ENCODE results near the gene KANK3. TPM values are rescaled to one million over a fixed set of nuclear protein-coding genes. Genes with fewer than 3 reads are reported as not detected.
A peak's percentile ranks its signal among the peaks of the same experiment; 100 is the strongest.

KANK3 gene
- total RNA-seq, 1 donor: not detected

DNA sequence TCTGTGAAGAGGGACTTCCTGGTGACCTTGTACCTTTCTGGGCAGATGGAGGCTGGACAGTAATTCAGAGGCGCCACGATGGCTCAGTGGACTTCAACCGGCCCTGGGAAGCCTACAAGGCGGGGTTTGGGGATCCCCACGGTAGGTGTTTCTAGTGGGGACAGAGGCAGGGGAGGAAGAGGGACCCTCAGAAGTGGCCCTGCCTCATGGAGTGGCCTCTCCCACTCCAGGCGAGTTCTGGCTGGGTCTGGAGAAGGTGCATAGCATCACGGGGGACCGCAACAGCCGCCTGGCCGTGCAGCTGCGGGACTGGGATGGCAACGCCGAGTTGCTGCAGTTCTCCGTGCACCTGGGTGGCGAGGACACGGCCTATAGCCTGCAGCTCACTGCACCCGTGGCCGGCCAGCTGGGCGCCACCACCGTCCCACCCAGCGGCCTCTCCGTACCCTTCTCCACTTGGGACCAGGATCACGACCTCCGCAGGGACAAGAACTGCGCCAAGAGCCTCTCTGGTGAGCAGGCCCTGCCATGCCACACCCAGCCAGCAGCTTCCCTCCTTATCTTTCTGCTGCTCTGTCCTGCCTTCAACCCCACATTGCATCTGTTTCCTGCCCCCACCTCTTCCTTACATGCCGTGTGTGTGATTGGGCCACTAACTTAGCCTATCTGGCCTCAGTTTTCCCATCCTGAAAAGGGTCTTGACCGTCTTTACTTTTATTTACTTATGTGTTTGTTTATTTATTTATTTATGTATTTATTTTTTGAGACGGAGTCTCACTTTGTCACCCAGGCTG, 28.1 kb upstream of the KANK3 start:
- TF ChIP-seq, protein P1, sequence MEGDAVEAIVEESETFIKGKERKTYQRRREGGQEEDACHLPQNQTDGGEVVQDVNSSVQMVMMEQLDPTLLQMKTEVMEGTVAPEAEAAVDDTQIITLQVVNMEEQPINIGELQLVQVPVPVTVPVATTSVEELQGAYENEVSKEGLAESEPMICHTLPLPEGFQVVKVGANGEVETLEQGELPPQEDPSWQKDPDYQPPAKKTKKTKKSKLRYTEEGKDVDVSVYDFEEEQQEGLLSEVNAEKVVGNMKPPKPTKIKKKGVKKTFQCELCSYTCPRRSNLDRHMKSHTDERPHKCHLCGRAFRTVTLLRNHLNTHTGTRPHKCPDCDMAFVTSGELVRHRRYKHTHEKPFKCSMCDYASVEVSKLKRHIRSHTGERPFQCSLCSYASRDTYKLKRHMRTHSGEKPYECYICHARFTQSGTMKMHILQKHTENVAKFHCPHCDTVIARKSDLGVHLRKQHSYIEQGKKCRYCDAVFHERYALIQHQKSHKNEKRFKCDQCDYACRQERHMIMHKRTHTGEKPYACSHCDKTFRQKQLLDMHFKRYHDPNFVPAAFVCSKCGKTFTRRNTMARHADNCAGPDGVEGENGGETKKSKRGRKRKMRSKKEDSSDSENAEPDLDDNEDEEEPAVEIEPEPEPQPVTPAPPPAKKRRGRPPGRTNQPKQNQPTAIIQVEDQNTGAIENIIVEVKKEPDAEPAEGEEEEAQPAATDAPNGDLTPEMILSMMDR (IDR thresholded peaks at IDR 0.05; ENCODE audit: extremely low read depth, low read depth, low read length): no peak
- H3K27ac ChIP-seq (ENCODE audit: low read depth, low read length): no peak overlapping the region
- no peaks in the 10 kb centered on the region for H3K27me3 ChIP-seq (ENCODE audit: insufficient read depth, low read length)
- peaks cover 21% of the 10 kb centered on the region for H3K4me1 ChIP-seq (ENCODE audit: insufficient read depth, low read length)
- H4K20me1 ChIP-seq (ENCODE audit: insufficient read depth, low read length): peaks cover 20% of the 10 kb centered on the region
- no peaks in the 10 kb centered on the region for H3K9me3 ChIP-seq (ENCODE audit: low read depth, low read length)
- H3K4me2 ChIP-seq (ENCODE audit: insufficient read depth, low read length): no peak overlapping the region
- no peak overlapping the region for H3K4me3 ChIP-seq (ENCODE audit: insufficient read depth, low read length)
- no peaks in the 10 kb centered on the region for H3K79me2 ChIP-seq (ENCODE audit: insufficient read depth, low read length)
- H2AFZ ChIP-seq (ENCODE audit: low read length): no peak overlapping the region
- H3K36me3 ChIP-seq (ENCODE audit: insufficient read depth, low read length): peaks cover 41% of the 10 kb centered on the region
- DNase-seq (ENCODE audit: insufficient read length, low spot score, missing footprints): peak; percentile 78

DNA sequence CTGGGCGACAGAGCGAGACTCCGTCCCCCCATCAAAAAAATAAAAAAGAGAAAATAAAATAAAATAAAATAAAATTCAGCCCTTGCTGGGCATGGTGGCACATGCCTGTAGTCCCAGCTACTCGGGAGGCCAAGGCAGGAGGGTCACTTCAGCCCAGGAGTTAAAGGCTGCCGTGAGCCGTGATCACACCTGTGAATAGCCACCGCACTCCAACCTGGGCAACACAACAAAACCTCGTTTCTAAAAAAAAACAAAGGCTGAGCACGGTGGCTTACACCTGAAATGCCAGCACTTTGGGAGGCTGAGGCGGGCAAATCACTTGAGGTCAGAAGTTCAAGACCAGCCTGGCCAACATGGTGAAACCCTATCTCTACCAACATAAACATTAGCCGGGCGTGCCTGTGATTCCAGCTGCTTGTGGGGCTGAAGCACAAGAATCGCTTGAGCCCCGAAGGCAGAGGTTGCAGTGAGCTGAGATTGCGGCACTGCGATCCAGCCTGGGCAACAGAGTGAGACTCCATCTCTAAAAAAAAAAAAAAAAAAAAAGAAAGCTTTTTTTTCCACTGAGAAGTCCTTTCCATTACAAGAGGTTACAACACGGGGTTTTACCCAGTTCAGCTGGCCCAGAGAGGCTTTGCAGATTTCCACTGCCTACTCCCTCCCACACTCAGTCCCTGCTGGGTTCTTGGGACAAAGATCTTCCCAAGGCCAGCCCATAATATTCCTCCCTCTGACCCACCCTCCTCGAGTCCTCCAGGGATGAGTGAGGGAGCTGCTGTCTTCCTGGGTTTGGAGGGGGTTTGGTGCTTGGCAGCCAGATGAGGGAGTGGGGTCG, 27.3 kb upstream of the KANK3 start:
- peak; percentile 84 for DNase-seq (ENCODE audit: insufficient read length, low spot score, missing footprints)
- Histone ChIP-seq H3K36me3 (ENCODE audit: insufficient read depth, low read length) (peaks cover 41% of the 10 kb centered on the region), H3K4me3 (ENCODE audit: insufficient read depth, low read length) (no peak overlapping the region), H3K4me2 (ENCODE audit: insufficient read depth, low read length) (no peak overlapping the region), H4K20me1 (ENCODE audit: insufficient read depth, low read length) (peaks cover 28% of the 10 kb centered on the region), H3K4me1 (ENCODE audit: insufficient read depth, low read length) (peaks cover 29% of the 10 kb centered on the region), H3K9me3 (ENCODE audit: low read depth, low read length) (no peaks in the 10 kb centered on the region), H3K79me2 (ENCODE audit: insufficient read depth, low read length) (no peaks in the 10 kb centered on the region), H3K27me3 (ENCODE audit: insufficient read depth, low read length) (no peaks in the 10 kb centered on the region), H3K27ac (ENCODE audit: low read depth, low read length) (no peak overlapping the region), H2AFZ (ENCODE audit: low read length) (no peak overlapping the region)
- TF ChIP-seq, protein P1 (IDR thresholded peaks at IDR 0.05; ENCODE audit: extremely low read depth, low read depth, low read length): no peak

DNA sequence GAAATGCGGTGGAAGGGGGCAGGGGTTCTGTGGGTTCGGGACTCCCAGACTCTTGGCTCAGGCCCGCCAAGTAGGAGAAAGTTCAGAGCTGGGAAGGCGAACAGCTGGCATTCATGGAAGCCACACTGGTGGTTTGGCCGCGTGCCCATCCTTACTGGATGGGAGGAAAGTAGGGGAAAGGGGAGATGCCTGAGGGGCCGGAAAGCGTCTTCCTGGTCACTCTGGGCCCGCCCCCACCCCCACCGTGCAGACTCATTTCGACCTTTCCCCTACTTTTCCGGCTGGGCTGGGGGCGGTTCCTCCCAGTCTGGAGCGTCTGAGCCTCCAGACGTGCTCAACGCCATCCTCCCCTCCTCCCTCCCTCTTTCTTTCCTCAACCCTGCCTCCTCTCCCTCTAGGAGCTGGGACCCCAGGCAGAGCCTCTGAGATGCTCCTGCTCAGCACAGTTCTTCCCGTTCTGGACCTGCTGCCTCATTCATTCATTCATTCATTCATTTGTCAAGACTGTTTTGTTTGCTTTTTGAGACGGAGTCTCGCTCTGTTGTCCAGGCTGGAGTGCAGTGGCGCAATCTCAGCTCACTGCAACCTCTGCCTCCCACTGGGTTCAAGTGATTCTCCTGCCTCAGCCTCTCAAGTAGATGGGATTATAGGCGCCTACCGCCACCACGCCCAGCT, 24.4 kb upstream of the KANK3 start:
- peak overlapping the region; percentile 51 for H3K27ac ChIP-seq (ENCODE audit: low read depth, low read length)

More for the DNA sequence above, 24.4 kb upstream of the KANK3 start:
- no peaks in the 10 kb centered on the region for H3K9me3 ChIP-seq (ENCODE audit: low read depth, low read length)
- peak overlapping the region; percentile 83 for H3K4me2 ChIP-seq (ENCODE audit: insufficient read depth, low read length)
- H3K79me2 ChIP-seq (ENCODE audit: insufficient read depth, low read length): no peaks in the 10 kb centered on the region
- H3K4me1 ChIP-seq (ENCODE audit: insufficient read depth, low read length): peaks cover 43% of the 10 kb centered on the region
- peaks cover 24% of the 10 kb centered on the region for H4K20me1 ChIP-seq (ENCODE audit: insufficient read depth, low read length)
- no peak overlapping the region for H2AFZ ChIP-seq (ENCODE audit: low read length)
- TF ChIP-seq, protein P1 (IDR thresholded peaks at IDR 0.05; ENCODE audit: extremely low read depth, low read depth, low read length): no peak
- DNase-seq (ENCODE audit: insufficient read length, low spot score, missing footprints): peak; percentile 99
- peaks cover 24% of the 10 kb centered on the region for H3K36me3 ChIP-seq (ENCODE audit: insufficient read depth, low read length)
- H3K27me3 ChIP-seq (ENCODE audit: insufficient read depth, low read length): no peaks in the 10 kb centered on the region
- peak overlapping the region; percentile 68 for H3K4me3 ChIP-seq (ENCODE audit: insufficient read depth, low read length)

Measured in osteoblast (primary cell).